HEK293T (cell line): ENCODE data around the gene RPL4.

Source experiments
- CTCF ChIA-PET: fragments of 350-600 bp; formaldehyde crosslinking; extraction: SDS; loops from one replicate; lab custom pipeline; 2021; ENCODE audit warnings: antibody characterized with exemption, inconsistent platforms; lab: Yijun Ruan, JAX
- POLR2A ChIA-PET: fragments of 350-600 bp; formaldehyde crosslinking; extraction: SDS; loops from one replicate; lab custom pipeline; 2020; ENCODE audit warnings: antibody characterized with exemption, inconsistent platforms; lab: Yijun Ruan, JAX
- DNase-seq: peaks from one replicate; pipeline ENCODE4 v3.0.0; 2012; ENCODE audit warnings: mixed read lengths; ENCODE audit errors: extremely low spot score
- ARNT ChIP-seq: fragments of 450-650 bp; IDR thresholded peaks from 2 replicates; pipeline ENCODE4 v1.6.1; 2017; ENCODE audit warnings: mild to moderate bottlenecking
- BHLHE40 ChIP-seq: fragments of 450-650 bp; IDR thresholded peaks from 2 replicates; pipeline ENCODE4 v1.6.1; 2016; ENCODE audit warnings: mild to moderate bottlenecking, moderate library complexity, borderline replicate concordance
- CTBP1 ChIP-seq: fragments of 450-650 bp; IDR thresholded peaks from 2 replicates; pipeline ENCODE4 v1.6.1; 2016; ENCODE audit warnings: borderline replicate concordance
- ELF4 ChIP-seq: fragments of 450-650 bp; IDR thresholded peaks from 2 replicates; pipeline ENCODE4 v1.6.1; 2017; ENCODE audit warnings: antibody characterized with exemption
- FOXA1 ChIP-seq: fragments of 450-650 bp; IDR thresholded peaks from 2 replicates; pipeline ENCODE4 v1.6.1; 2016; ENCODE audit warnings: mild to moderate bottlenecking
- FOXK2 ChIP-seq: fragments of 450-650 bp; IDR thresholded peaks from 2 replicates; pipeline ENCODE4 v1.6.1; 2016; ENCODE audit warnings: mild to moderate bottlenecking
- FOXM1 ChIP-seq: fragments of 450-650 bp; IDR thresholded peaks from 2 replicates; pipeline ENCODE4 v1.6.1; 2017; ENCODE audit warnings: mild to moderate bottlenecking, borderline replicate concordance
- HDGF ChIP-seq: fragments of 450-650 bp; IDR thresholded peaks from 2 replicates; pipeline ENCODE4 v1.6.1; 2017; ENCODE audit warnings: antibody characterized with exemption, borderline replicate concordance
- L3MBTL2 ChIP-seq: fragments of 450-650 bp; conservative IDR thresholded peaks from 2 replicates; pipeline ENCODE4 v1.6.1; 2016; ENCODE audit warnings: mild to moderate bottlenecking
- LEF1 ChIP-seq: fragments of 450-650 bp; IDR thresholded peaks from 2 replicates; pipeline ENCODE4 v1.6.1; 2017; ENCODE audit warnings: mild to moderate bottlenecking, borderline replicate concordance
- NFRKB ChIP-seq: fragments of 450-650 bp; IDR thresholded peaks from 2 replicates; pipeline ENCODE4 v1.6.1; 2016; ENCODE audit warnings: mild to moderate bottlenecking, moderate library complexity
- PKNOX1 ChIP-seq: fragments of 450-650 bp; IDR thresholded peaks from 2 replicates; pipeline ENCODE4 v1.6.1; 2016
- SP1 ChIP-seq: fragments of 450-650 bp; IDR thresholded peaks from 2 replicates; pipeline ENCODE4 v1.6.1; 2017
- SUZ12 ChIP-seq: fragments of 450-650 bp; IDR thresholded peaks from 2 replicates; pipeline ENCODE4 v1.6.1; 2016; ENCODE audit warnings: mild to moderate bottlenecking
- TARDBP ChIP-seq: fragments of 450-650 bp; IDR thresholded peaks from 2 replicates; pipeline ENCODE4 v1.6.1; 2016
- ZNF384 ChIP-seq: fragments of 450-650 bp; IDR thresholded peaks from 2 replicates; pipeline ENCODE4 v1.6.1; 2016

RPL4 gene

GRCh38 chr15:66484539-66485112 is 20.0 kb downstream of the RPL4 start:
- POLR2A ChIA-PET, result interaction anchor here (1.6 kb wide), 1 partner anchor 98 kb away, joined by 3 read pairs; the partner anchor contains the start of gene MAP2K1
- CTCF ChIA-PET, result interaction anchor here (0.5 kb wide), 1 partner anchor 15 kb away, joined by 3 read pairs; no protein-coding TSS in a partner anchor
- no peak for TF ChIP-seq TARDBP
- TF ChIP-seq ZNF384, result no peak
- no peak for TF ChIP-seq SUZ12
- no peak for TF ChIP-seq BHLHE40
- TF ChIP-seq FOXK2, result no peak
- TF ChIP-seq HDGF, result no peak
- no peak for TF ChIP-seq LEF1
- no peak for TF ChIP-seq ARNT
- no peak for TF ChIP-seq CTBP1
- no peak for TF ChIP-seq L3MBTL2
- no peak for DNase-seq

GRCh38 chr15:66483131-66483566 is 21.5 kb downstream of the RPL4 start:
- ChIA-PET CTCF (no interaction called here), POLR2A (no interaction called here)
- no peak for DNase-seq
- TF ChIP-seq L3MBTL2, result no peak
- TF ChIP-seq HDGF, result no peak
- TF ChIP-seq CTBP1, result no peak
- no peak for TF ChIP-seq FOXM1
- TF ChIP-seq FOXK2, result no peak
- TF ChIP-seq ZNF384, result no peak
- no peak for TF ChIP-seq TARDBP
- no peak for TF ChIP-seq SUZ12
- no peak for TF ChIP-seq SP1
- no peak for TF ChIP-seq BHLHE40
- no peak for TF ChIP-seq NFRKB

- DNase-seq, result no peak
- CTCF ChIA-PET, result no interaction called here
These were observed 22.1 kb downstream of the RPL4 start for GRCh38 chr15:66482539-66482938.

GRCh38 chr15:66481107-66481856 is 23.4 kb downstream of the RPL4 start:
- TF ChIP-seq HDGF (no peak), SP1 (no peak), LEF1 (no peak), BHLHE40 (no peak), SUZ12 (no peak), ARNT (no peak), CTBP1 (no peak), L3MBTL2 (no peak), ELF4 (no peak), NFRKB (no peak), ZNF384 (no peak), FOXK2 (no peak)
- ChIA-PET POLR2A (no interaction called here), CTCF (interaction anchor here (0.6 kb wide), 1 partner anchor 22 kb away, joined by 5 read pairs; no protein-coding TSS in a partner anchor)
- DNase-seq, result no peak

More at GRCh38 chr15:66482539-66482938, 22.1 kb downstream of the RPL4 start:
- TF ChIP-seq NFRKB, result no peak
- TF ChIP-seq FOXM1, result no peak
- TF ChIP-seq FOXK2, result no peak
- no peak for TF ChIP-seq FOXA1
- TF ChIP-seq ELF4, result no peak
- no peak for TF ChIP-seq L3MBTL2
- TF ChIP-seq TARDBP, result no peak
- no peak for TF ChIP-seq SP1
- TF ChIP-seq HDGF, result no peak
- TF ChIP-seq PKNOX1, result no peak
- no peak for TF ChIP-seq ARNT
- no peak for TF ChIP-seq BHLHE40
- no peak for TF ChIP-seq CTBP1
- TF ChIP-seq LEF1, result no peak
- TF ChIP-seq ZNF384, result no peak
- TF ChIP-seq SUZ12, result no peak
- POLR2A ChIA-PET, result no interaction called here

- DNase-seq, result no peak
- ChIA-PET CTCF (no interaction called here), POLR2A (no interaction called here)
- no peak for TF ChIP-seq SP1
- no peak for TF ChIP-seq FOXM1
- TF ChIP-seq FOXK2, result no peak
- TF ChIP-seq ELF4, result no peak
- TF ChIP-seq CTBP1, result no peak
- TF ChIP-seq HDGF, result no peak
- no peak for TF ChIP-seq BHLHE40
- TF ChIP-seq L3MBTL2, result no peak
- TF ChIP-seq FOXA1, result no peak
- no peak for TF ChIP-seq PKNOX1
- no peak for TF ChIP-seq NFRKB
- no peak for TF ChIP-seq ARNT
- no peak for TF ChIP-seq LEF1
- TF ChIP-seq TARDBP, result no peak
- TF ChIP-seq ZNF384, result no peak
- no peak for TF ChIP-seq SUZ12
These were observed 24.4 kb downstream of the RPL4 start for GRCh38 chr15:66480267-66480666.

- TF ChIP-seq ARNT, result no peak
- no peak for TF ChIP-seq LEF1
- TF ChIP-seq TARDBP, result no peak
- no peak for TF ChIP-seq PKNOX1
- no peak for TF ChIP-seq ELF4
- no peak for TF ChIP-seq NFRKB
- TF ChIP-seq FOXK2, result no peak
- TF ChIP-seq CTBP1, result no peak
- no peak for TF ChIP-seq L3MBTL2
- TF ChIP-seq FOXM1, result no peak
- TF ChIP-seq FOXA1, result no peak
- no peak for TF ChIP-seq SUZ12
- TF ChIP-seq HDGF, result no peak
- no peak for TF ChIP-seq BHLHE40
- no peak for TF ChIP-seq ZNF384
- DNase-seq, result no peak
- CTCF ChIA-PET, result no interaction called here
- POLR2A ChIA-PET, result no interaction called here
These were observed 27.6 kb downstream of the RPL4 start for GRCh38 chr15:66477011-66477410.
